Activated T-cell treated with anti-CD3 and anti-CD28 coated beads, Interleukin-2, amount 50 U/mL, for 72 hours (primary cell): ENCODE data around the gene LUC7L. TPM values are rescaled to one million over a fixed set of nuclear protein-coding genes. Genes with fewer than 3 reads are reported as not detected.
"Not testable (repeated sequence)": the region's sequence is repeated elsewhere in the genome, so short reads cannot be mapped to it uniquely, and the experiment has no call there.

Source experiments
- ATAC-seq, 2 donors: fragments of 150-1000 bp; cut with Tn5 transposase; replicated peaks in 1 of 2; 2 replicates each; pipeline ENCODE4 v1.10.0; 2021; ENCODE audit warnings: moderate library complexity in 2 of 2, mild to moderate bottlenecking in 1 of 2
- DNase-seq, 2 donors: peaks; one replicate each; pipeline ENCODE4 v3.0.0; 2021 to 2022; ENCODE audit warnings: mixed read lengths in 1 of 2
- H3K27ac Mint-ChIP-seq: one replicate; pipeline ENCODE4 v1.8.0; 2022; ENCODE audit warnings: mild to moderate bottlenecking, moderate library complexity, mixed read lengths
- H3K27me3 Mint-ChIP-seq: one replicate; pipeline ENCODE4 v1.8.0; 2022; ENCODE audit warnings: low read depth, mixed read lengths
- H3K36me3 Mint-ChIP-seq, 2 donors: one replicate each; pipeline ENCODE4 v1.8.0; 2022; ENCODE audit warnings: mixed read lengths in 2 of 2, mild to moderate bottlenecking in 1 of 2; ENCODE audit not compliant: insufficient read depth in 2 of 2
- H3K4me1 Mint-ChIP-seq: one replicate; pipeline ENCODE4 v1.8.0; 2022; ENCODE audit warnings: low read depth, mixed read lengths
- H3K4me3 Mint-ChIP-seq, 2 donors: one replicate each; pipeline ENCODE4 v1.8.0; 2022; ENCODE audit warnings: mild to moderate bottlenecking in 2 of 2, mixed read lengths in 2 of 2, moderate library complexity in 2 of 2
- H3K9me3 Mint-ChIP-seq, 2 donors: one replicate each; pipeline ENCODE4 v1.8.0; 2022; ENCODE audit warnings: mixed read lengths in 2 of 2
- total RNA-seq, 2 donors: library from RNA; stranded (reverse); gene quantifications; one replicate each; pipeline ENCODE4 v1.2.3, GENCODE V29; 2022

The LUC7L gene
- total RNA-seq, 2 donors from 2014 or later: 56.4 to 69.7 TPM

GRCh38 chr16:259226-259625, 30.0 kb upstream of the LUC7L start:
- no peak for ATAC-seq

GRCh38 chr16:258091-258490, 28.8 kb upstream of the LUC7L start:
- H3K36me3 Mint-ChIP-seq, ATAC-seq: not testable (repeated sequence)

More at GRCh38 chr16:259226-259625, 30.0 kb upstream of the LUC7L start:
- Mint-ChIP-seq H3K9me3 (no peaks in the 10 kb centered on the region), H3K4me1 (peaks cover 3% of the 10 kb centered on the region), H3K36me3 (peaks cover 0 to 3% of the 10 kb centered on the region in 2 donors), H3K27me3 (no peaks in the 10 kb centered on the region), H3K4me3 (no peak overlapping the region), H3K27ac (no peak overlapping the region)
- no peak for DNase-seq

GRCh38 chr16:255183-255582, 25.9 kb upstream of the LUC7L start:
- Mint-ChIP-seq H3K9me3 (no peaks in the 10 kb centered on the region), H3K4me1 (peaks cover 29% of the 10 kb centered on the region), H3K27ac (no peak overlapping the region), H3K27me3 (no peaks in the 10 kb centered on the region), H3K36me3 (peaks cover 0 to 3% of the 10 kb centered on the region in 2 donors), H3K4me3 (no peak overlapping the region)
- no peak for ATAC-seq
- no peak for DNase-seq

More at GRCh38 chr16:258091-258490, 28.8 kb upstream of the LUC7L start:
- H3K9me3 Mint-ChIP-seq, H3K27ac Mint-ChIP-seq, DNase-seq, H3K4me3 Mint-ChIP-seq, H3K27me3 Mint-ChIP-seq: not testable (repeated sequence)
- peaks cover 13% of the 10 kb centered on the region for H3K4me1 Mint-ChIP-seq

GRCh38 chr16:254461-254860, 25.2 kb upstream of the LUC7L start:
- ATAC-seq: no peak
- Mint-ChIP-seq H3K4me1 (peaks cover 30% of the 10 kb centered on the region), H3K27ac (no peak overlapping the region)

GRCh38 chr16:253833-254232, 24.6 kb upstream of the LUC7L start:
- peaks cover 30% of the 10 kb centered on the region for H3K4me1 Mint-ChIP-seq
- no peak overlapping the region for H3K27ac Mint-ChIP-seq
- DNase-seq (no peak), ATAC-seq (no peak)
- peak overlapping the region; percentile 31 to 80 for H3K4me3 Mint-ChIP-seq
- no peaks in the 10 kb centered on the region for H3K9me3 Mint-ChIP-seq
- H3K27me3 Mint-ChIP-seq: no peaks in the 10 kb centered on the region
- peaks cover 0 to 3% of the 10 kb centered on the region in 2 donors for H3K36me3 Mint-ChIP-seq

More at GRCh38 chr16:254461-254860, 25.2 kb upstream of the LUC7L start:
- peaks cover 0 to 3% of the 10 kb centered on the region in 2 donors for H3K36me3 Mint-ChIP-seq
- DNase-seq: no peak
- H3K27me3 Mint-ChIP-seq: no peaks in the 10 kb centered on the region
- no peak overlapping the region for H3K4me3 Mint-ChIP-seq
- no peaks in the 10 kb centered on the region for H3K9me3 Mint-ChIP-seq

GRCh38 chr16:252366-253337, 23.4 kb upstream of the LUC7L start:
- Mint-ChIP-seq H3K4me3 (peak overlapping the region; percentile 74 to 80), H3K4me1 (peaks cover 30% of the 10 kb centered on the region), H3K27me3 (no peaks in the 10 kb centered on the region), H3K36me3 (peaks cover 0 to 3% of the 10 kb centered on the region in 2 donors), H3K9me3 (no peaks in the 10 kb centered on the region), H3K27ac (peak overlapping the region; percentile 51)
- ATAC-seq (peak; percentile 87 to 91), DNase-seq (peak; percentile 31 to 32)

GRCh38 chr16:249431-249830, 20.2 kb upstream of the LUC7L start:
- no peak for DNase-seq
- H3K36me3 Mint-ChIP-seq: no peaks in the 10 kb centered on the region
- no peaks in the 10 kb centered on the region for H3K27me3 Mint-ChIP-seq
- peaks cover 29% of the 10 kb centered on the region for H3K4me1 Mint-ChIP-seq
- ATAC-seq: no peak
- H3K4me3 Mint-ChIP-seq: no peak overlapping the region
- H3K27ac Mint-ChIP-seq: no peak overlapping the region
- no peaks in the 10 kb centered on the region for H3K9me3 Mint-ChIP-seq

GRCh38 chr16:247027-247426, 17.8 kb upstream of the LUC7L start:
- DNase-seq (no peak), ATAC-seq (no peak)
- no peak overlapping the region for H3K4me3 Mint-ChIP-seq
- H3K4me1 Mint-ChIP-seq: peaks cover 8% of the 10 kb centered on the region
- H3K27me3 Mint-ChIP-seq: no peaks in the 10 kb centered on the region
- no peak overlapping the region for H3K27ac Mint-ChIP-seq
- no peaks in the 10 kb centered on the region for H3K9me3 Mint-ChIP-seq
- H3K36me3 Mint-ChIP-seq: no peaks in the 10 kb centered on the region

- no peak overlapping the region for H3K27ac Mint-ChIP-seq
- H3K4me3 Mint-ChIP-seq: no peak overlapping the region
- ATAC-seq: no peak
- no peaks in the 10 kb centered on the region for H3K36me3 Mint-ChIP-seq
- no peaks in the 10 kb centered on the region for H3K27me3 Mint-ChIP-seq
- no peaks in the 10 kb centered on the region for H3K9me3 Mint-ChIP-seq
- H3K4me1 Mint-ChIP-seq: peaks cover 6% of the 10 kb centered on the region
- DNase-seq: no peak
These were observed 15.9 kb upstream of the LUC7L start for GRCh38 chr16:245105-245504.

GRCh38 chr16:243348-243747, 14.1 kb upstream of the LUC7L start:
- Mint-ChIP-seq H3K4me3 (no peak overlapping the region), H3K36me3 (no peaks in the 10 kb centered on the region), H3K9me3 (no peaks in the 10 kb centered on the region), H3K4me1 (peaks cover 6% of the 10 kb centered on the region), H3K27me3 (no peaks in the 10 kb centered on the region), H3K27ac (no peak overlapping the region)
- no peak for DNase-seq
- ATAC-seq: no peak

- no peak overlapping the region for H3K27ac Mint-ChIP-seq
- no peaks in the 10 kb centered on the region for H3K36me3 Mint-ChIP-seq
- no peaks in the 10 kb centered on the region for H3K27me3 Mint-ChIP-seq
These were observed 13.0 kb upstream of the LUC7L start for GRCh38 chr16:242281-242680.

GRCh38 chr16:240559-240958, 11.3 kb upstream of the LUC7L start:
- no peak overlapping the region for H3K4me3 Mint-ChIP-seq
- no peak overlapping the region for H3K27ac Mint-ChIP-seq
- H3K9me3 Mint-ChIP-seq: no peaks in the 10 kb centered on the region
- H3K4me1 Mint-ChIP-seq: peaks cover 16% of the 10 kb centered on the region
- no peaks in the 10 kb centered on the region for H3K36me3 Mint-ChIP-seq
- no peak for DNase-seq
- no peaks in the 10 kb centered on the region for H3K27me3 Mint-ChIP-seq
- ATAC-seq: no peak

More at GRCh38 chr16:242281-242680, 13.0 kb upstream of the LUC7L start:
- Mint-ChIP-seq H3K4me1 (peaks cover 11% of the 10 kb centered on the region), H3K9me3 (no peaks in the 10 kb centered on the region), H3K4me3 (no peak overlapping the region)
- no peak for ATAC-seq
- DNase-seq: no peak

- Mint-ChIP-seq H3K27me3 (no peaks in the 10 kb centered on the region), H3K4me1 (peaks cover 22% of the 10 kb centered on the region), H3K27ac (no peak overlapping the region), H3K9me3 (no peaks in the 10 kb centered on the region), H3K36me3 (no peaks in the 10 kb centered on the region), H3K4me3 (no peak overlapping the region)
- DNase-seq: no peak
- no peak for ATAC-seq
These were observed 10.7 kb upstream of the LUC7L start for GRCh38 chr16:239948-240277.
